HEK293 (cell line): ENCODE results near the gene IL24.

Experiments used
- CTCF ChIA-PET: fragments of 350-600 bp; formaldehyde crosslinking; extraction: SDS; loops from one replicate; lab custom pipeline; 2021; ENCODE audit warnings: antibody characterized with exemption; lab: Yijun Ruan, JAX
- POLR2A ChIA-PET: fragments of 300-600 bp; formaldehyde crosslinking; extraction: SDS; loops from one replicate; lab custom pipeline; 2020; ENCODE audit warnings: antibody characterized with exemption, inconsistent platforms; lab: Yijun Ruan, JAX
- H3K27ac ChIP-seq: fragments of 200-500 bp; sonication (Bioruptor generic); 2 replicates; pipeline ENCODE4 v1.5.1; 2014; ENCODE audit warnings: low read depth, low read length, control low read depth, inconsistent platforms; ENCODE audit errors: extremely low read depth
- H3K36me3 ChIP-seq, 2 experiments: fragments of 200-500 bp in 1 of 2; sonication (Bioruptor generic) in 1 of 2; 1 replicate in 1 of 2; 2 replicates in 1 of 2; pipeline ENCODE4 v1.5.1; 2014 to 2017; ENCODE audit warnings: inconsistent platforms in 2 of 2, low read length in 2 of 2; ENCODE audit not compliant: control insufficient read depth in 2 of 2, insufficient read depth in 1 of 2
- H3K4me1 ChIP-seq: fragments of 200-500 bp; sonication (Bioruptor generic); 2 replicates; pipeline ENCODE4 v1.5.1; 2014; ENCODE audit warnings: mild to moderate bottlenecking, low read length, inconsistent platforms; ENCODE audit not compliant: control insufficient read depth, insufficient read depth
- H3K4me3 ChIP-seq: 2 replicates; pipeline ENCODE4 v1.5.1; 2011; ENCODE audit warnings: low read depth, mild to moderate bottlenecking, control low read depth, low read length, moderate library complexity
- H3K9me3 ChIP-seq: fragments of 200-500 bp; sonication (Bioruptor generic); 2 replicates; pipeline ENCODE4 v1.5.1; 2014; ENCODE audit warnings: low read depth, low read length, inconsistent platforms; ENCODE audit not compliant: control insufficient read depth, insufficient read depth
- KLF10 ChIP-seq: fragments of 450-650 bp; IDR thresholded peaks from 2 replicates; pipeline ENCODE4 v1.5.1; 2018; ENCODE audit warnings: missing biosample characterization, mild to moderate bottlenecking, missing genetic modification characterization
- OSR2 ChIP-seq: fragments of 450-650 bp; formaldehyde crosslinking; IDR thresholded peaks from 2 replicates; pipeline ENCODE4 v1.5.1; 2016; ENCODE audit warnings: missing biosample characterization, missing genetic modification characterization
- SP2 ChIP-seq: fragments of 450-650 bp; formaldehyde crosslinking; IDR thresholded peaks from 2 replicates; pipeline ENCODE4 v1.5.1; 2016; ENCODE audit warnings: missing biosample characterization, missing genetic modification characterization
- TCF7L2 ChIP-seq: IDR thresholded peaks from 2 replicates; pipeline ENCODE4 v1.6.1; 2011; ENCODE audit warnings: low read depth, mild to moderate bottlenecking, inconsistent platforms, low read length, moderate library complexity, borderline replicate concordance
- YY2 ChIP-seq: fragments of 450-650 bp; formaldehyde crosslinking; IDR thresholded peaks from 2 replicates; pipeline ENCODE4 v1.5.1; 2016; ENCODE audit warnings: missing biosample characterization, missing genetic modification characterization
- ZBTB7A ChIP-seq: fragments of 450-650 bp; formaldehyde crosslinking; IDR thresholded peaks from 2 replicates; pipeline ENCODE4 v1.5.1; 2016; ENCODE audit warnings: low read depth, missing biosample characterization, missing genetic modification characterization
- ZFHX2 ChIP-seq: fragments of 450-650 bp; formaldehyde crosslinking; conservative IDR thresholded peaks from 2 replicates; pipeline ENCODE4 v1.5.1; 2016; ENCODE audit warnings: missing biosample characterization, missing genetic modification characterization
- ZNF112 ChIP-seq: fragments of 450-650 bp; formaldehyde crosslinking; IDR thresholded peaks from 2 replicates; pipeline ENCODE4 v1.5.0; 2017; ENCODE audit warnings: missing biosample characterization, missing genetic modification characterization
- ZNF114 ChIP-seq: fragments of 450-650 bp; formaldehyde crosslinking; IDR thresholded peaks from 2 replicates; pipeline ENCODE4 v1.5.0; 2017; ENCODE audit warnings: missing biosample characterization, missing genetic modification characterization
- ZNF211 ChIP-seq: fragments of 450-650 bp; formaldehyde crosslinking; IDR thresholded peaks from 2 replicates; pipeline ENCODE4 v1.5.1; 2016; ENCODE audit warnings: low read depth, missing biosample characterization, missing genetic modification characterization
- ZNF266 ChIP-seq: fragments of 450-650 bp; formaldehyde crosslinking; IDR thresholded peaks from 2 replicates; pipeline ENCODE4 v1.5.1; 2016; ENCODE audit warnings: missing biosample characterization, missing genetic modification characterization, low read depth
- ZNF292 ChIP-seq: fragments of 450-650 bp; formaldehyde crosslinking; IDR thresholded peaks from 2 replicates; pipeline ENCODE4 v1.5.1; 2016; ENCODE audit warnings: low read depth, missing biosample characterization, missing genetic modification characterization, borderline replicate concordance
- ZNF335 ChIP-seq: fragments of 450-650 bp; formaldehyde crosslinking; conservative IDR thresholded peaks from 2 replicates; pipeline ENCODE4 v1.5.1; 2016; ENCODE audit warnings: missing biosample characterization, missing genetic modification characterization
- ZNF366 ChIP-seq: fragments of 450-650 bp; formaldehyde crosslinking; conservative IDR thresholded peaks from 2 replicates; pipeline ENCODE4 v1.5.1; 2016; ENCODE audit warnings: missing biosample characterization, missing genetic modification characterization
- ZNF416 ChIP-seq: fragments of 450-650 bp; formaldehyde crosslinking; IDR thresholded peaks from 2 replicates; pipeline ENCODE4 v1.5.1; 2016; ENCODE audit warnings: missing biosample characterization, missing genetic modification characterization
- ZNF473 ChIP-seq: fragments of 450-650 bp; formaldehyde crosslinking; IDR thresholded peaks from 2 replicates; pipeline ENCODE4 v1.5.1; 2017; ENCODE audit warnings: missing biosample characterization, missing genetic modification characterization
- ZNF510 ChIP-seq: fragments of 450-650 bp; formaldehyde crosslinking; IDR thresholded peaks from 2 replicates; pipeline ENCODE4 v1.5.1; 2018; ENCODE audit warnings: mild to moderate bottlenecking, missing genetic modification characterization, missing biosample characterization; ENCODE audit not compliant: insufficient replicate concordance
- ZNF529 ChIP-seq: fragments of 450-650 bp; formaldehyde crosslinking; IDR thresholded peaks from 2 replicates; pipeline ENCODE4 v1.5.1; 2017; ENCODE audit warnings: missing genetic modification characterization, missing biosample characterization; ENCODE audit not compliant: insufficient replicate concordance
- ZNF610 ChIP-seq: fragments of 450-650 bp; formaldehyde crosslinking; IDR thresholded peaks from 2 replicates; pipeline ENCODE4 v1.5.1; 2016; ENCODE audit warnings: missing biosample characterization, missing genetic modification characterization, borderline replicate concordance
- ZNF623 ChIP-seq: fragments of 450-650 bp; formaldehyde crosslinking; IDR thresholded peaks from 2 replicates; pipeline ENCODE4 v1.5.1; 2016; ENCODE audit warnings: missing biosample characterization, missing genetic modification characterization
- ZNF654 ChIP-seq: fragments of 450-650 bp; formaldehyde crosslinking; IDR thresholded peaks from 2 replicates; pipeline ENCODE4 v1.5.1; 2016; ENCODE audit warnings: low read depth, missing biosample characterization, missing genetic modification characterization
- ZNF660 ChIP-seq: fragments of 450-650 bp; IDR thresholded peaks from 2 replicates; pipeline ENCODE4 v1.5.1; 2018; ENCODE audit warnings: missing biosample characterization, mild to moderate bottlenecking, missing genetic modification characterization
- ZNF692 ChIP-seq: fragments of 450-650 bp; formaldehyde crosslinking; IDR thresholded peaks from 2 replicates; pipeline ENCODE4 v1.5.1; 2016; ENCODE audit warnings: missing biosample characterization, missing genetic modification characterization
- ZNF792 ChIP-seq: fragments of 450-650 bp; formaldehyde crosslinking; IDR thresholded peaks from 2 replicates; pipeline ENCODE4 v1.5.1; 2016; ENCODE audit warnings: missing biosample characterization, missing genetic modification characterization
- ZSCAN16 ChIP-seq: fragments of 450-650 bp; formaldehyde crosslinking; IDR thresholded peaks from 2 replicates; pipeline ENCODE4 v1.5.1; 2016; ENCODE audit warnings: missing biosample characterization, missing genetic modification characterization
- TF ChIP-seq, protein P1 (sequence below): fragments of 450-650 bp; formaldehyde crosslinking; IDR thresholded peaks from 2 replicates; pipeline ENCODE4 v1.5.1; 2016; ENCODE audit warnings: missing biosample characterization, missing genetic modification characterization
- TF ChIP-seq, protein P2 (sequence below): fragments of 450-650 bp; formaldehyde crosslinking; IDR thresholded peaks from 2 replicates; pipeline ENCODE4 v1.5.1; 2017; ENCODE audit warnings: missing biosample characterization, missing genetic modification characterization

Gene IL24

GRCh38 chr1:206912445-206913095, 15.3 kb downstream of the IL24 start (continued):
- TF ChIP-seq ZFHX2, result no peak
- TF ChIP-seq ZNF610 (tag by site-specific recombination), result no peak
- no peak for TF ChIP-seq ZSCAN16 (tag by site-specific recombination)
- no peak for TF ChIP-seq TCF7L2
- TF ChIP-seq, protein P1, sequence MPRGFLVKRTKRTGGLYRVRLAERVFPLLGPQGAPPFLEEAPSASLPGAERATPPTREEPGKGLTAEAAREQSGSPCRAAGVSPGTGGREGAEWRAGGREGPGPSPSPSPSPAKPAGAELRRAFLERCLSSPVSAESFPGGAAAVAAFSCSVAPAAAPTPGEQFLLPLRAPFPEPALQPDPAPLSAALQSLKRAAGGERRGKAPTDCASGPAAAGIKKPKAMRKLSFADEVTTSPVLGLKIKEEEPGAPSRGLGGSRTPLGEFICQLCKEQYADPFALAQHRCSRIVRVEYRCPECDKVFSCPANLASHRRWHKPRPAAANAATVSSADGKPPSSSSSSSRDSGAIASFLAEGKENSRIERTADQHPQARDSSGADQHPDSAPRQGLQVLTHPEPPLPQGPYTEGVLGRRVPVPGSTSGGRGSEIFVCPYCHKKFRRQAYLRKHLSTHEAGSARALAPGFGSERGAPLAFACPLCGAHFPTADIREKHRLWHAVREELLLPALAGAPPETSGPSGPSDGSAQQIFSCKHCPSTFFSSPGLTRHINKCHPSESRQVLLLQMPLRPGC, result no peak
- TF ChIP-seq ZNF211 (tag by site-specific recombination), result no peak
- no peak for TF ChIP-seq ZNF114 (tag by site-specific recombination)
- TF ChIP-seq ZNF416 (tag by site-specific recombination), result no peak
- TF ChIP-seq ZNF292 (tag by site-specific recombination), result no peak
- TF ChIP-seq ZNF473 (tag by site-specific recombination), result no peak
- 0 out of 2 replicates have a peak, but pooled peaks have one; percentile 46 for TF ChIP-seq ZNF692
- TF ChIP-seq ZNF792, result no peak
- TF ChIP-seq, protein P2, sequence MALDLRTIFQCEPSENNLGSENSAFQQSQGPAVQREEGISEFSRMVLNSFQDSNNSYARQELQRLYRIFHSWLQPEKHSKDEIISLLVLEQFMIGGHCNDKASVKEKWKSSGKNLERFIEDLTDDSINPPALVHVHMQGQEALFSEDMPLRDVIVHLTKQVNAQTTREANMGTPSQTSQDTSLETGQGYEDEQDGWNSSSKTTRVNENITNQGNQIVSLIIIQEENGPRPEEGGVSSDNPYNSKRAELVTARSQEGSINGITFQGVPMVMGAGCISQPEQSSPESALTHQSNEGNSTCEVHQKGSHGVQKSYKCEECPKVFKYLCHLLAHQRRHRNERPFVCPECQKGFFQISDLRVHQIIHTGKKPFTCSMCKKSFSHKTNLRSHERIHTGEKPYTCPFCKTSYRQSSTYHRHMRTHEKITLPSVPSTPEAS (tag by site-specific recombination), result no peak
- peak; percentile 83 for TF ChIP-seq ZNF654 (tag by site-specific recombination)
- TF ChIP-seq ZBTB7A (tag by site-specific recombination), result no peak
- TF ChIP-seq ZNF112, result no peak
- peak; percentile 84 for TF ChIP-seq ZNF660 (tag by site-specific recombination)
- no peak for TF ChIP-seq YY2 (tag by site-specific recombination)
- no peak for TF ChIP-seq OSR2 (tag by site-specific recombination)
- no peak for TF ChIP-seq ZNF335 (tag by site-specific recombination)
- TF ChIP-seq ZNF529 (tag by site-specific recombination), result no peak
- no peak for TF ChIP-seq ZNF510 (tag by site-specific recombination)
- no peak for TF ChIP-seq KLF10 (tag by site-specific recombination)
- TF ChIP-seq ZNF266, result no peak

DNA sequence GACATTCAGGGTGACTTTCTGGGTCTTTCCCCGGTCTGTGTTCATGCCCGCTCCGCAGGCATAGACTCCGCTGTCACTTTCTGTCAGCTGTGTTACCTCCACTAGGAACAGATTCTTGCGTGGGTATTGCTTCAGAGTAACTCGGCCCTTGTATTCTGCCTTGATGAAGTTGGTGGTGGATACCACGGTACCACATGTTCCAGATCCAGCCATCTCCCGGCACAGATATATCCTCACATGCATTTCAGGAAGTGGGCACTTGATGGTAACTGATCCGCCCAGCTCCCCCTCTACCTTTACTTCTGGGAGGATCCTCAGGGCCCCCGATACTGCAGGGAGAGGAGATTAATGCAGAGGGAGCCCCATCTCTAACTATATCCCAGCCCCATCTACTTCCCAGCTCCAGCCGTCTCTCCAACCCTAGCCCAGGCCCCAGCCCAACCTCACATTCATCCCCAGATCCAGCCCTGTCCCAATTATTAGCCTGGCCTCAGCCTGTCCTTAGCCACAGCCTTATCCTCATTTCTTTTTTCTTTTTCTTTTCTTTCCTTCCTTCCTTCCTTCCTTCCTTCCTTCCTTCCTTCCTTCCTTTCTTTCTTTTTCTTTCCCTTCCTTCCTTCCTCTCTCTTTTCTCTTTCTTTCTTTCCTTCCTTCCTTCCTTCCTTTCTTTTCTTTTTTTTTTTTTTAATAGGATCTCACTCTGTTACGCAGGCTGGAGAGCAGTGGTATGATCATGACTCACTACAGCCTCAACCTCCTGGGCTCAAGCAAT, 16.7 kb downstream of the IL24 start:
- Histone ChIP-seq H3K9me3 (no peaks in the 10 kb centered on the region), H3K36me3 (no peaks in the 10 kb centered on the region), H3K4me3 (no peak overlapping the region), H3K27ac (no peak overlapping the region), H3K4me1 (no peaks in the 10 kb centered on the region)
- TF ChIP-seq ZNF623 (tag by site-specific recombination) (no peak), SP2 (tag by site-specific recombination) (no peak), ZNF366 (tag by site-specific recombination) (peak; percentile 72)
- POLR2A ChIA-PET, result no interaction called here
- CTCF ChIA-PET, result interaction anchor here (0.6 to 4.3 kb wide), 8 partner anchors 68 to 589 kb away, joined by 3 to 73 read pairs (median 37); no protein-coding TSS in a partner anchor
